Thoracic aorta (tissue), 2 donors: ENCODE results near the gene EFHC2. TPM values are rescaled to one million over a fixed set of nuclear protein-coding genes. Genes with fewer than 3 reads are reported as not detected.

Source experiments
- ATAC-seq: fragments of 150-250 bp; one replicate; pipeline ENCODE4 v1.8.0; 2017; ENCODE audit warnings: low read depth; ENCODE audit not compliant: insufficient number of reproducible peaks, low FRiP score
- DNase-seq: peaks from one replicate; pipeline ENCODE4 v3.0.0-alpha.2; 2020; ENCODE audit warnings: low spot score
- H3K27ac ChIP-seq, 2 donors: fragments of 200-600 bp; sonication (generic); 1 replicate in 1 of 2; 2 replicates in 1 of 2; pipeline ENCODE4 v1.5.1; 2016; ENCODE audit warnings: mild to moderate bottlenecking in 2 of 2, moderate library complexity in 2 of 2
- H3K27me3 ChIP-seq: fragments of 200-600 bp; sonication (generic); replicated peaks from 2 replicates; pipeline ENCODE4 v1.6.0; 2016; ENCODE audit warnings: mild to moderate bottlenecking; ENCODE audit not compliant: insufficient read depth
- H3K36me3 ChIP-seq: fragments of 200-600 bp; sonication (generic); one replicate; pipeline ENCODE4 v1.5.1; 2016
- H3K4me1 ChIP-seq, 2 donors: fragments of 200-600 bp; sonication (generic); 1 replicate in 1 of 2; 2 replicates in 1 of 2; pipeline versions ENCODE4 v1.5.1 to v1.6.0; 2016; ENCODE audit warnings: low read depth in 2 of 2, mild to moderate bottlenecking in 1 of 2; ENCODE audit not compliant: control insufficient read depth in 1 of 2
- H3K4me3 ChIP-seq: fragments of 200-600 bp; sonication (generic); 2 replicates; pipeline ENCODE4 v1.5.1; 2016; ENCODE audit warnings: mild to moderate bottlenecking
- H3K9me3 ChIP-seq: fragments of 200-600 bp; sonication (generic); 2 replicates; pipeline ENCODE4 v1.5.1; 2016
- CTCF ChIP-seq: fragments of 200-600 bp; sonication (generic); IDR thresholded peaks from one replicate; pipeline ENCODE4 v1.5.1; 2019; ENCODE audit warnings: antibody characterized with exemption
- total RNA-seq, 2 donors: library from RNA; depleted of rRNA; stranded (reverse); fragments of >200 nt; gene quantifications; one replicate each; pipeline versions ENCODE4 v1.1.0 to v1.2.3, GENCODE V29; 2016

Gene EFHC2
- total RNA-seq, 2 donors from 2014 or later = 0.28 TPM; not detected in 1

- no peak for ATAC-seq
- no peak for TF ChIP-seq CTCF
- no peaks in the 10 kb centered on the region for H3K9me3 ChIP-seq
- no peak overlapping the region for H3K4me3 ChIP-seq
- DNase-seq = no peak
- H3K27me3 ChIP-seq = no peaks in the 10 kb centered on the region
- H3K36me3 ChIP-seq = no peaks in the 10 kb centered on the region
- no peak overlapping the region for H3K27ac ChIP-seq
- no peaks in the 10 kb centered on the region for H3K4me1 ChIP-seq
Observed at GRCh38 chrX:44106864-44107263, 236.6 kb downstream of the EFHC2 start.

GRCh38 chrX:44105228-44105913 lies 238.1 kb downstream of the EFHC2 start:
- H3K36me3 ChIP-seq = no peaks in the 10 kb centered on the region
- TF ChIP-seq CTCF = no peak
- ATAC-seq (no peak), DNase-seq (no peak)
- H3K4me1 ChIP-seq = no peaks in the 10 kb centered on the region
- H3K27ac ChIP-seq = no peak overlapping the region
- no peaks in the 10 kb centered on the region for H3K27me3 ChIP-seq
- no peak overlapping the region for H3K4me3 ChIP-seq
- H3K9me3 ChIP-seq = no peaks in the 10 kb centered on the region

GRCh38 chrX:44104699-44105098 lies 238.8 kb downstream of the EFHC2 start:
- H3K9me3 ChIP-seq = no peaks in the 10 kb centered on the region
- H3K4me1 ChIP-seq = no peaks in the 10 kb centered on the region
- no peaks in the 10 kb centered on the region for H3K27me3 ChIP-seq
- no peak overlapping the region for H3K27ac ChIP-seq
- no peaks in the 10 kb centered on the region for H3K36me3 ChIP-seq
- no peak for TF ChIP-seq CTCF
- H3K4me3 ChIP-seq = no peak overlapping the region
- DNase-seq (no peak), ATAC-seq (no peak)

- Histone ChIP-seq H3K36me3 (no peaks in the 10 kb centered on the region), H3K9me3 (no peaks in the 10 kb centered on the region), H3K27ac (no peak overlapping the region), H3K4me3 (no peak overlapping the region), H3K4me1 (no peaks in the 10 kb centered on the region), H3K27me3 (no peaks in the 10 kb centered on the region)
- TF ChIP-seq CTCF = no peak
- ATAC-seq (no peak), DNase-seq (no peak)
Observed at GRCh38 chrX:44101281-44101680, 242.2 kb downstream of the EFHC2 start.

- H3K27ac ChIP-seq = no peak overlapping the region
- H3K4me1 ChIP-seq = no peaks in the 10 kb centered on the region
- no peaks in the 10 kb centered on the region for H3K9me3 ChIP-seq
- H3K36me3 ChIP-seq = no peaks in the 10 kb centered on the region
- no peak for ATAC-seq
- TF ChIP-seq CTCF = no peak
- no peak for DNase-seq
- H3K4me3 ChIP-seq = no peak overlapping the region
- no peaks in the 10 kb centered on the region for H3K27me3 ChIP-seq
Observed at GRCh38 chrX:44099366-44099765, 244.1 kb downstream of the EFHC2 start.

Other genes with a start within 250 kb of the EFHC2 start
- 1 to 10 TPM; 3.0 to 3.8 TPM for gene FUNDC1, start 199.2 kb upstream of the EFHC2 start, total RNA-seq